HepG2 (cell line): ENCODE results near the gene ZFPL1. TPM values are rescaled to one million over a fixed set of nuclear protein-coding genes. Genes with fewer than 3 reads are reported as not detected.

ENCODE experiments used
- ARNT ChIP-seq: fragments of 450-650 bp; IDR thresholded peaks from 2 replicates; pipeline ENCODE4 v1.6.1; 2017
- CHCHD3 ChIP-seq: sonication (generic); formaldehyde crosslinking; IDR thresholded peaks from 2 replicates; pipeline ENCODE4 v1.8.0; 2022; ENCODE audit warnings: mild to moderate bottlenecking, missing genetic modification reagents, moderate library complexity
- ESRRA ChIP-seq: sonication (generic); formaldehyde crosslinking; IDR thresholded peaks from 2 replicates; pipeline ENCODE4 v1.5.1; 2020; ENCODE audit warnings: mild to moderate bottlenecking, low read depth, missing genetic modification reagents
- HDAC2 ChIP-seq: sonication (generic); formaldehyde crosslinking; IDR thresholded peaks from 2 replicates; pipeline ENCODE4 v1.4.0; 2020; ENCODE audit warnings: missing genetic modification reagents
- HNF4G ChIP-seq, 2 experiments: sonication (generic) in 1 of 2; formaldehyde crosslinking in 1 of 2; IDR thresholded peaks; 2 replicates each; pipeline versions ENCODE4 v1.4.0 to v1.6.1; 2011 to 2020; ENCODE audit warnings: borderline replicate concordance in 2 of 2, low read depth in 2 of 2, mild to moderate bottlenecking in 2 of 2, low read length in 1 of 2, missing genetic modification reagents in 1 of 2, moderate library complexity in 1 of 2
- HNRNPUL1 ChIP-seq: fragments of 200-400 bp; formaldehyde crosslinking; IDR thresholded peaks from 2 replicates; pipeline ENCODE4 v1.6.1; 2017; ENCODE audit warnings: low read depth, mild to moderate bottlenecking, low read length, moderate library complexity
- JARID2 ChIP-seq: sonication (generic); formaldehyde crosslinking; IDR thresholded peaks from 2 replicates; pipeline ENCODE4 v1.8.1; 2023; ENCODE audit warnings: missing genetic modification reagents, inconsistent platforms; ENCODE audit not compliant: insufficient replicate concordance
- JUN ChIP-seq: sonication (generic); formaldehyde crosslinking; IDR thresholded peaks from 2 replicates; pipeline ENCODE4 v1.4.0; 2020; ENCODE audit warnings: mild to moderate bottlenecking, missing genetic modification reagents
- KMT2A ChIP-seq: sonication (generic); formaldehyde crosslinking; IDR thresholded peaks from 2 replicates; pipeline ENCODE4 v1.4.0; 2020; ENCODE audit warnings: missing genetic modification reagents
- LCORL ChIP-seq, 2 experiments: fragments of 450-650 bp in 1 of 2; sonication (generic) in 1 of 2; formaldehyde crosslinking in 1 of 2; IDR thresholded peaks; 2 replicates each; pipeline versions ENCODE4 v1.5.0 to v1.6.1; 2017 to 2020; ENCODE audit warnings: antibody characterized with exemption in 1 of 2, missing genetic modification reagents in 1 of 2
- NFIC ChIP-seq: IDR thresholded peaks from 2 replicates; pipeline ENCODE4 v1.6.1; 2012; ENCODE audit warnings: mild to moderate bottlenecking, low read length, inconsistent platforms
- ONECUT2 ChIP-seq: sonication (generic); formaldehyde crosslinking; IDR thresholded peaks from 2 replicates; pipeline ENCODE4 v1.4.0; 2020; ENCODE audit warnings: missing genetic modification reagents
- PAF1 ChIP-seq: IDR thresholded peaks from 2 replicates; pipeline ENCODE4 v1.6.1; 2016; ENCODE audit warnings: missing genetic modification reagents, missing compliant biosample characterization
- PRMT3 ChIP-seq: sonication (generic); formaldehyde crosslinking; IDR thresholded peaks from 2 replicates; pipeline ENCODE4 v1.8.1; 2022; ENCODE audit warnings: low read depth, mild to moderate bottlenecking, moderate library complexity, missing genetic modification reagents, borderline replicate concordance
- RBM22 ChIP-seq: fragments of 200-400 bp; formaldehyde crosslinking; optimal IDR thresholded peaks from 2 replicates; pipeline ENCODE3; 2017; ENCODE audit warnings: mild to moderate bottlenecking, low read length, moderate library complexity
- SRF ChIP-seq: IDR thresholded peaks from 2 replicates; pipeline ENCODE4 v1.6.1; 2011; ENCODE audit warnings: mild to moderate bottlenecking, low read depth, low read length, moderate library complexity
- WIZ ChIP-seq: sonication (generic); formaldehyde crosslinking; IDR thresholded peaks from 2 replicates; pipeline ENCODE4 v1.5.1; 2020; ENCODE audit warnings: mild to moderate bottlenecking, missing genetic modification reagents
- ZMYM2 ChIP-seq: sonication (generic); formaldehyde crosslinking; IDR thresholded peaks from 2 replicates; pipeline ENCODE4 v1.8.0; 2022; ENCODE audit warnings: mild to moderate bottlenecking, missing genetic modification reagents
- ZNF350 ChIP-seq: sonication (generic); formaldehyde crosslinking; IDR thresholded peaks from 2 replicates; pipeline ENCODE4 v1.4.0; 2020; ENCODE audit warnings: mild to moderate bottlenecking, low read depth, missing genetic modification reagents, borderline replicate concordance
- ZNF674 ChIP-seq: sonication (generic); formaldehyde crosslinking; IDR thresholded peaks from 2 replicates; pipeline ENCODE4 v1.5.0; 2020; ENCODE audit warnings: low read depth, mild to moderate bottlenecking, missing genetic modification reagents
- ZNF775 ChIP-seq: sonication (generic); formaldehyde crosslinking; IDR thresholded peaks from 2 replicates; pipeline ENCODE4 v1.4.0; 2020; ENCODE audit warnings: missing genetic modification reagents, mild to moderate bottlenecking, moderate library complexity, borderline replicate concordance
- polyA plus RNA-seq, 8 experiments: library from polyadenylated mRNA; depleted of rRNA in 3 of 8; stranded (reverse) in 7 of 8; unstranded in 1 of 8; fragments of >200 nt; fragmentation: Illumina TruSeq in 4 of 8; extraction: Trizol in 4 of 8; gene quantifications; 2 replicates each; pipeline versions ENCODE4 v1.2.1 to v1.2.3, GENCODE V29; 2011 to 2016; ENCODE audit warnings: low read depth in 4 of 8, missing spikeins in 1 of 8, mixed read lengths in 1 of 8; ENCODE audit not compliant: insufficient read depth in 1 of 8
- total RNA-seq, 5 experiments: library from RNA; depleted of rRNA; stranded (reverse); fragments of >200 nt; fragmentation: Illumina TruSeq; extraction: Trizol; gene quantifications; 2 replicates each; pipeline ENCODE4 v1.2.3, GENCODE V29; 2016; ENCODE audit warnings: low read depth in 1 of 5
- TF ChIP-seq, protein P1 (sequence below): sonication (generic); formaldehyde crosslinking; IDR thresholded peaks from 2 replicates; pipeline ENCODE4 v1.5.1; 2020; ENCODE audit warnings: mild to moderate bottlenecking, missing genetic modification reagents, borderline replicate concordance
- TF ChIP-seq, protein P2 (sequence below): sonication (generic); formaldehyde crosslinking; IDR thresholded peaks from 2 replicates; pipeline ENCODE4 v1.8.1; 2023; ENCODE audit warnings: mild to moderate bottlenecking, missing genetic modification reagents
- TF ChIP-seq, protein P3 (sequence below): conservative IDR thresholded peaks from 2 replicates; pipeline ENCODE4 v1.6.1; 2018; ENCODE audit warnings: missing genetic modification reagents
- TF ChIP-seq, protein P4 (sequence below): sonication (generic); formaldehyde crosslinking; IDR thresholded peaks from 2 replicates; pipeline ENCODE4 v1.4.0; 2020; ENCODE audit warnings: mild to moderate bottlenecking, low read depth, missing genetic modification reagents

The ZFPL1 gene
- total and polyA plus RNA-seq, 2 of the 13 experiments (the other 11 are each of a cell fraction or from before 2014, with no cell fraction given): 32.2 to 56.0 TPM

DNA sequence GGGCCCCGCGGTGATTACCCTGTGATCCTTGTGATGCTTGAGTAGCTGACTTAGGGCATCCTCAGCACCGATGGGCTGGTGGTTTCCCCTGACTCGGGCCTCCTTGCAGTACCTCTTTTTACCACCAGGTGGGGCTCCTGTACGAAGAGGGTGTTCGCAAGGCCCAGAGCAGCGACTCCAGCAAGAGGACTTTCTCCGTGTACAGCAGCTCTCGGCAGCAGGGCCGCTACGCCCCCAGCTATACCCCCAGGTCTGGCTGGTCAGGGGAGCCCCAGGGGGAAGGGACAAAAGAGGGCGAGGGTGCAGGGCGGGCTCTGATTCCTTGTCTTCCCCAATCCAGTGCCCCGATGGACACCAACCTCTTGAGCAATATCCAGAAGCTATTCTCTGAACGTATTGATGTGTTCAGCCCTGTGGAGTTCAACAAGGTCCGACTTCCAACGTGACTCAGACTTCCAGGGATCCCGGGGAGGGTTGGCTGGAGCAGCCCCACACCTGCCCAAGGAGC lies 26.4 kb downstream of the ZFPL1 start (continued):
- TF ChIP-seq PRMT3 (CRISPR knock-in tag) (no peak), ZNF674 (CRISPR knock-in tag) (no peak), LCORL (IDR thresholded peaks at IDR 0.05) (no peak), LCORL (CRISPR knock-in tag; IDR thresholded peaks at IDR 0.05) (peak; percentile 46; the same call in 1 of the 2 replicates), SRF (no peak), PAF1 (CRISPR knock-in tag) (no peak), WIZ (no peak), RBM22 (peak; percentile 79), ZMYM2 (no peak), KMT2A (peak; percentile 55), NFIC (no peak), ZNF350 (CRISPR knock-in tag) (peak; percentile 28; the same call in 1 of the 2 replicates), ONECUT2 (CRISPR knock-in tag) (no peak; the same call in 1 of the 2 replicates), HNRNPUL1 (no peak), HNF4G (IDR thresholded peaks at IDR 0.05; ENCODE audit: borderline replicate concordance, low read depth, low read length) (no peak), HNF4G (CRISPR knock-in tag; IDR thresholded peaks at IDR 0.05; ENCODE audit: borderline replicate concordance, low read depth) (0 out of 2 replicates have a peak, but pooled peaks have one; percentile 31), CHCHD3 (CRISPR knock-in tag) (no peak), ZNF775 (CRISPR knock-in tag) (no peak), JARID2 (no peak), ARNT (no peak), JUN (CRISPR knock-in tag) (no peak), ESRRA (no peak), HDAC2 (no peak)
- TF ChIP-seq, protein P1, sequence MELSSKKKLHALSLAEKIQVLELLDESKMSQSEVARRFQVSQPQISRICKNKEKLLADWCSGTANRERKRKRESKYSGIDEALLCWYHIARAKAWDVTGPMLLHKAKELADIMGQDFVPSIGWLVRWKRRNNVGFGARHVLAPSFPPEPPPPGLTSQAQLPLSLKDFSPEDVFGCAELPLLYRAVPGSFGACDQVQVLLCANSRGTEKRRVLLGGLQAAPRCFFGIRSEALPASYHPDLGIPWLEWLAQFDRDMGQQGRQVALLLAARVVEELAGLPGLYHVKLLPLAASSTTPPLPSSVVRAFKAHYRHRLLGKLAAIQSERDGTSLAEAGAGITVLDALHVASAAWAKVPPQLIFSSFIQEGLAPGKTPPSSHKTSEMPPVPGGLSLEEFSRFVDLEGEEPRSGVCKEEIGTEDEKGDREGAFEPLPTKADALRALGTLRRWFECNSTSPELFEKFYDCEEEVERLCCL: no peak
- TF ChIP-seq, protein P2, sequence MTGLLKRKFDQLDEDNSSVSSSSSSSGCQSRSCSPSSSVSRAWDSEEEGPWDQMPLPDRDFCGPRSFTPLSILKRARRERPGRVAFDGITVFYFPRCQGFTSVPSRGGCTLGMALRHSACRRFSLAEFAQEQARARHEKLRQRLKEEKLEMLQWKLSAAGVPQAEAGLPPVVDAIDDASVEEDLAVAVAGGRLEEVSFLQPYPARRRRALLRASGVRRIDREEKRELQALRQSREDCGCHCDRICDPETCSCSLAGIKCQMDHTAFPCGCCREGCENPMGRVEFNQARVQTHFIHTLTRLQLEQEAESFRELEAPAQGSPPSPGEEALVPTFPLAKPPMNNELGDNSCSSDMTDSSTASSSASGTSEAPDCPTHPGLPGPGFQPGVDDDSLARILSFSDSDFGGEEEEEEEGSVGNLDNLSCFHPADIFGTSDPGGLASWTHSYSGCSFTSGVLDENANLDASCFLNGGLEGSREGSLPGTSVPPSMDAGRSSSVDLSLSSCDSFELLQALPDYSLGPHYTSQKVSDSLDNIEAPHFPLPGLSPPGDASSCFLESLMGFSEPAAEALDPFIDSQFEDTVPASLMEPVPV: no peak
- TF ChIP-seq, protein P3, sequence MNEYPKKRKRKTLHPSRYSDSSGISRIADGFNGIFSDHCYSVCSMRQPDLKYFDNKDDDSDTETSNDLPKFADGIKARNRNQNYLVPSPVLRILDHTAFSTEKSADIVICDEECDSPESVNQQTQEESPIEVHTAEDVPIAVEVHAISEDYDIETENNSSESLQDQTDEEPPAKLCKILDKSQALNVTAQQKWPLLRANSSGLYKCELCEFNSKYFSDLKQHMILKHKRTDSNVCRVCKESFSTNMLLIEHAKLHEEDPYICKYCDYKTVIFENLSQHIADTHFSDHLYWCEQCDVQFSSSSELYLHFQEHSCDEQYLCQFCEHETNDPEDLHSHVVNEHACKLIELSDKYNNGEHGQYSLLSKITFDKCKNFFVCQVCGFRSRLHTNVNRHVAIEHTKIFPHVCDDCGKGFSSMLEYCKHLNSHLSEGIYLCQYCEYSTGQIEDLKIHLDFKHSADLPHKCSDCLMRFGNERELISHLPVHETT (CRISPR knock-in tag): no peak
- TF ChIP-seq, protein P4, sequence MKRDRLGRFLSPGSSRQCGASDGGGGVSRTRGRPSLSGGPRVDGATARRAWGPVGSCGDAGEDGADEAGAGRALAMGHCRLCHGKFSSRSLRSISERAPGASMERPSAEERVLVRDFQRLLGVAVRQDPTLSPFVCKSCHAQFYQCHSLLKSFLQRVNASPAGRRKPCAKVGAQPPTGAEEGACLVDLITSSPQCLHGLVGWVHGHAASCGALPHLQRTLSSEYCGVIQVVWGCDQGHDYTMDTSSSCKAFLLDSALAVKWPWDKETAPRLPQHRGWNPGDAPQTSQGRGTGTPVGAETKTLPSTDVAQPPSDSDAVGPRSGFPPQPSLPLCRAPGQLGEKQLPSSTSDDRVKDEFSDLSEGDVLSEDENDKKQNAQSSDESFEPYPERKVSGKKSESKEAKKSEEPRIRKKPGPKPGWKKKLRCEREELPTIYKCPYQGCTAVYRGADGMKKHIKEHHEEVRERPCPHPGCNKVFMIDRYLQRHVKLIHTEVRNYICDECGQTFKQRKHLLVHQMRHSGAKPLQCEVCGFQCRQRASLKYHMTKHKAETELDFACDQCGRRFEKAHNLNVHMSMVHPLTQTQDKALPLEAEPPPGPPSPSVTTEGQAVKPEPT (CRISPR knock-in tag): no peak
